Suprapubic skin (tissue), 3 donors: Measurements from ENCODE around the gene ANXA3.

ENCODE experiments used
- CTCF ChIP-seq, 2 donors: fragments of 200-600 bp in 1 of 2; fragments of 450-650 bp in 1 of 2; sonication (generic) in 1 of 2; IDR thresholded peaks; one replicate each; pipeline ENCODE4 v1.5.1; 2016 to 2019; ENCODE audit warnings: antibody characterized with exemption in 2 of 2, mild to moderate bottlenecking in 1 of 2, moderate library complexity in 1 of 2
- EP300 ChIP-seq: sonication (generic); formaldehyde crosslinking; IDR thresholded peaks from one replicate; pipeline ENCODE4 v1.6.1; 2017; ENCODE audit warnings: antibody characterized with exemption
- POLR2A ChIP-seq, 2 donors: fragments of 450-650 bp; IDR thresholded peaks; one replicate each; pipeline ENCODE4 v1.6.1; 2017; ENCODE audit warnings: antibody characterized with exemption in 2 of 2, mild to moderate bottlenecking in 2 of 2, moderate library complexity in 2 of 2

DNA sequence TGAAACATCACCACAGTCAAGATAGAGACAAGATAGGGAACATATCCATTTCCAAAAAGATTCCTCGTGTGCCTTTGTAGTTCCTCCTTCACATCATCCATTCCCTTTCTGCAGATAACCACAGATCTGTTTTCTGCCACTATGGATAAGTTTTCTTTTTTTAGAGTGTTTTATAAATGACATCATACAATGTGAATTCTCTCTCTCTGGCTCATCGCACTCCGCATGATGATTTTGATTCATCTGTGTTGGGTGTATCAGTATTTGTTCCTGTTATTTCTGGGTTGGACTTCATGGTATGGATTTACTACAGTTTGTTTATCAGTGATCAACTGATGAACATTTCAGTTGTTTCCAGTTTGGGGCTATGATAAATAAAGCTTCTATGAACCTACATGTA, 23.2 kb upstream of the ANXA3 start:
- no peak for TF ChIP-seq CTCF (IDR thresholded peaks at IDR 0.05)
- TF ChIP-seq POLR2A (IDR thresholded peaks at IDR 0.05), result no peak
- no peak for TF ChIP-seq EP300
